ENCODE results near the gene BIRC6. TPM values are rescaled to one million over a fixed set of nuclear protein-coding genes. Genes with fewer than 3 reads are reported as not detected.

Gene BIRC6
- total RNA-seq, 1 donor from 2014 or later: 54.2 TPM

GRCh38 chr2:32376756-32377155 lies 19.9 kb downstream of the BIRC6 start:
- ATAC-seq: no peak

DNA sequence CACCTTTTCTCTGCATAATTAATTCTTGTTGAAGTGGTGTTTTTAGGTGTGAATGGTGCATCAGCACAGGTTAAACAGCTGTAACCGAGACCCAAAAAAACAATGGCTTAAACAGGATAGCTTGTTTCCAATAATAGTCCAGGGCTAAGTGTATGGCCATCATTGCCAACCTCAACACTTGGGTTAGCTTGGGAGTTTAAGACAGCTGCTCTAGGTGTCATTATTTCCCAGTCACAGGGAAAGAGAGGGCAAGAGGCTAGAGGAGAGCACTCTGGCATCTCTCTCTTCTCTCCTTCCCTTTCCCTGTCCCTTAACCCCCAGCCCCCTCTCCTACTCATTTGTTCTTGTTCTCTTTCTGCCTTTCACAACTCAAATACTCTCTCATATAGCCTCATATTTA lies 21.1 kb downstream of the BIRC6 start:
- ATAC-seq: no peak

DNA sequence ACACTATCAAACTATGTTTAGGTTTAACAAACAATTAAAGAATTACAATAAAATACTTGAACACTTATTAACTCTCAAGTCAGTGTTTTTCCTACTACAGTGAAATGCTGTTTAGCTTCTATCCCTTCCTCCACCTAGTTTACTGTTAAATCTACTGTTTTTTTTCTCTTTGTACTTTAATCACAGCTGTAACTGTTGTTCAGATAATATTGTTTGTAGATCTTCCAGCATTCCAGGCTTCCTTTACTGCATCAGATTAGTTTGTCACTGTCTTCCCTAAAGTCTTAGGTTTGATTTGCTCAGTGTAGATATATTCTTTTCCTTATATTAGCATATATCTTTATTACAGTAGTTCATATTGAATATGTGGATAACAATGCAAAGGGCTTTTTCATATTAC lies 22.5 kb downstream of the BIRC6 start:
- no peak for ATAC-seq

- no peak for ATAC-seq
These were observed 27.0 kb downstream of the BIRC6 start for GRCh38 chr2:32383858-32384257.

DNA sequence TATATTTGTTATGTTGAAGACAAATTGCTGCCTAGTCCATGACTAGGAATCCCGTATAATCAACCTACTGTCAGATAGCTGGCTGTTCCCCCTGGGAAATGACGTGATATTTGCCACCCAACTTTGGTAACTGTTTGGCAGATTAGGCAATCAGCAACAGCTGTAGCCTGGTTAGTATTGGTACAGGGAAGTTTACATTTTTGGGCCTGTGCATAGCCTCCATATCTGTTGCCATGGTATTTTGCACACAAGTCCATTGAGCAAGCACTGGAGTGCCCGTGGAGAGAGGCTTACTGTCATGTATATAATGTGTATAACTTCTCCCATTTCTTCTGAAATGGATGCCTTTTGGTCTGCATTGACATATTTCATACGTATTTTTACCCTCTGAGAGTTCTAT lies 27.7 kb downstream of the BIRC6 start:
- ATAC-seq: no peak

DNA sequence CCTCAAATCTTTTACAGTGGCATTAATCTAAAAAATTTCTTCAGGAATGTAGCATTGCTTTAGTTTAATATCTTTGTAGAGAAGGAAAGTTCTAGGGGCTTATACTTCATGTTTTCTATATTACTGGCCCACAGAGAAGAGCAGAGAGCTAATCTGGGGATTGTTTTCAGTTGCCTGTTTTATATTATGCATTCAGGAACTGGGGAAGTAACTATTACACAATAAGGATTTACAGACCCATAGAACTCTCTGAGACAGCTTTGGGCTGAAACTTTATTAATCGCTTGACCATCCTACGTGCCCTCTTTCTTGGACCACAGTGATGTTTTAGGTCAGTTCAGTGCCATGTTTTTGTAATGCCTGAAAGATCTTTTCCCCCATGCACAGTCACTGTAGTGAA lies 29.9 kb downstream of the BIRC6 start:
- no peak for ATAC-seq

- no peak for ATAC-seq
These were observed 42.4 kb downstream of the BIRC6 start for GRCh38 chr2:32399221-32399620.

DNA sequence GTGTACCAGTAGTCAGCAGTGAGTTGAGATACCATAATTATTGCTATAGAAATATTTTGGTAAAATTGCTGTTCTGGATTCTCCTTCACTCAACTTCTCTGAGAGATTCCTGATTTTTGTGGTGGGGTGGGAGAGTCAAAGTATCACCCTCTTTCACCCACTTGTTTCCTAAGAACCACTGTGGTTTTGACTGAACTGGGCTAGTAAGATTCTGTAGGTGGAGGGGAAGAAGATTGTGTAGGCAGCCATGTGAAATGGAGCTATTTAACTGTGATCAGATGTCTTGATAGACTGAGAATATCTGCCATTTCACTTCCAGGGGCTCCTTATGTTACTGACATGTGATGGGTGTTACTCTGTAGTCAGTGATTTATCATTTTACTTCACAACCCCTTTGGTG lies 45.3 kb downstream of the BIRC6 start:
- no peak for ATAC-seq

DNA sequence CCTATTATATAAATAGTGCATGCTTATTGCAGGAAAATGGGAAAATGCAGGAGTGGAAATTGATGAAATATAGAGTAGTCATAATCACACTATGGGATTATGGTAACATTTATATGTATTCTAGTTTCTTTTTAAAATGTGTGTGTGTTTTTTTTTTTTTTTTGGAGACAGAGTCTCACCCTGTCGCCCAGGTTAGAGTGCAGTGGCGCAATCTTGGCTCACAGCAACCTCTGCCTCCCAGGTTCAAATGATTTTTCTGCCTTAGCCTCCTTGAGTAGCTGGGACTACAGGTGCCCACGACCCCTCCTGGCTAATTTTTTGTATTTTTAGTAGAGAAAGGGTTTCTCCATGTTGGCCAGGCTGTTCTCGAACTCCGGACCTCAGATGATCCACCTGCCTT lies 47.0 kb downstream of the BIRC6 start:
- ATAC-seq: no peak

- ATAC-seq: no peak
These were observed 47.9 kb downstream of the BIRC6 start for GRCh38 chr2:32404691-32405090.

- ATAC-seq: no peak
These were observed 59.7 kb downstream of the BIRC6 start for GRCh38 chr2:32416519-32416918.

GRCh38 chr2:32417659-32418058 lies 60.8 kb downstream of the BIRC6 start:
- no peak for ATAC-seq

- ATAC-seq: no peak
These were observed 62.0 kb downstream of the BIRC6 start for GRCh38 chr2:32418778-32419177.

DNA sequence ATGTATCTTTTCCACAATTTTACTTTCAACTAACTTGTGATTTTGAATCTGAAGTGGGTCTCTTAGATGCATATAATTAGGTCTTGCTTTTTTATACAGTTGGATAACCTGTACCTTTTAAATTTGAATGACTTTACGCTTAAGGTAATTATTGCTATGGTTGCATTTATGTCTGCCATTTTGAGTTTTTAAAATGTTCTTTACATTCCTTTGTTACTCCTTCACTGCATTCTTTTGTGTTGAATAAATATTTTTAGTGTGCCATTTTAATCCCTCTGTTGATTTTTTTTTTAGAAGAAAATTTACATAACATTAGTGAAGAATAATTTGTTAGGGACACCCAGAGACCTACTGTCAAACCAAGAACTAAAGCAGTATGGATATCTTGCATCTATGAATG lies 65.3 kb downstream of the BIRC6 start:
- ATAC-seq: no peak

- no peak for ATAC-seq
These were observed 66.7 kb downstream of the BIRC6 start for GRCh38 chr2:32423536-32423935.

GRCh38 chr2:32424739-32425138 lies 67.9 kb downstream of the BIRC6 start:
- ATAC-seq: no peak

- no peak for ATAC-seq
These were observed 68.9 kb downstream of the BIRC6 start for GRCh38 chr2:32425719-32426141.

GRCh38 chr2:32427672-32428610 lies 71.1 kb downstream of the BIRC6 start:
- no peak for ATAC-seq

- ATAC-seq: no peak
These were observed 74.0 kb downstream of the BIRC6 start for GRCh38 chr2:32430804-32431203.

GRCh38 chr2:32436150-32436549 lies 79.3 kb downstream of the BIRC6 start:
- no peak for ATAC-seq

DNA sequence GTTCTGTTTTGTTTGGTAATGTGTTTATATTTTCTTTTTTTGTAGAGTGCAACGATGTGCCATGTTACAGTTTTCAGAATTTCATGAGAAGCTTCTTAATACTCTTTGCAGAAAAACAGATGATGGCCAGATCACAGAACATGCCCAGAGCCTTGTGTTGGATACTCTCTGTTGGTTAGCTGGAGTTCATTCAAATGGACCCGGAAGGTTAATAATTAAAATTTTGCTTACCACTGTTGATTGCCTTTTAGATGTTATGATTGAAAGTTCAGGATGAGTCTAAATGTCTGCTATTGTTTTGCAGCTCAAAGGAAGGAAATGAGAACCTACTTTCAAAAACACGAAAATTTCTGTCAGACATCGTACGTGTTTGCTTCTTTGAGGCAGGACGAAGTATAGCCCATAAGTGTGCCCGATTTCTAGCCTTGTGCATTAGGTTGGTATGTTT lies 85.2 kb downstream of the BIRC6 start:
- no peak for ATAC-seq

DNA sequence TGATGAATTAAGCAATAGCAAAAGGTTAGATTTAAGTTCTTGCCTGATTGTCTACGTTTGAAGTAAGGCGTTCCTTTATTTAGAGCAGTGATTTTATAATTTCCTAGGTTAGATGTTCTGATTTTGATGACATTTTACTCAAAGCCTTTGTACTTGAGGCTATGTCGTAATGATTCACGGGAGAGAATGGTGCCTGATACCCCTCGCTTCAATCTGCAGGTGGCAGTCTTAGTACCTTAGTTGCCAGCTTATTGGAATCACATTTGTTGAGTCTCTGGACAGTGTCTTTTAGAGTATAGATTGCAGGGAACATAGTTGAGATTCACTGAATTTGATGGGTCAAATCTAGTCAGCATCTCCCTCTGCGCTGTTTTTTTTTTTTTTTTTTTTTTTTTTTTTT lies 89.5 kb downstream of the BIRC6 start:
- no peak for ATAC-seq

DNA sequence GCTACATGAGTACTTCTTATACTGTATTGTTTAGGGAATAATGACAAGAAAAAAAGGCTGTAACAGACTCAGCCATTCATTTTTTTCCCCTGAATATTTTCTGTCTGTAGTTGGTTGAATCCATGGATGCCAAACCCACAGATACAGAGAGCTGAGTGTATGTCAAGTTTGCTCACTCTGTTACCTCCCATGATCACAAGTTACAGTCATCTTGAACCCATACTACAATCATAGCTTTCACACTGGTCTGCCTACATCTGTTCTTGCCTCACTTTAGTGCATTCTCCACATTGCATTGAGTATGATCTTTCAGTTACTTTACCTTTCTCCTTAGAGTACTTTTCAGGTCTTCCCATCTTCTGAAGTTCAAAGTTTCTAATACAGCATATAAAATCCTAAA lies 94.0 kb downstream of the BIRC6 start:
- ATAC-seq: no peak

DNA sequence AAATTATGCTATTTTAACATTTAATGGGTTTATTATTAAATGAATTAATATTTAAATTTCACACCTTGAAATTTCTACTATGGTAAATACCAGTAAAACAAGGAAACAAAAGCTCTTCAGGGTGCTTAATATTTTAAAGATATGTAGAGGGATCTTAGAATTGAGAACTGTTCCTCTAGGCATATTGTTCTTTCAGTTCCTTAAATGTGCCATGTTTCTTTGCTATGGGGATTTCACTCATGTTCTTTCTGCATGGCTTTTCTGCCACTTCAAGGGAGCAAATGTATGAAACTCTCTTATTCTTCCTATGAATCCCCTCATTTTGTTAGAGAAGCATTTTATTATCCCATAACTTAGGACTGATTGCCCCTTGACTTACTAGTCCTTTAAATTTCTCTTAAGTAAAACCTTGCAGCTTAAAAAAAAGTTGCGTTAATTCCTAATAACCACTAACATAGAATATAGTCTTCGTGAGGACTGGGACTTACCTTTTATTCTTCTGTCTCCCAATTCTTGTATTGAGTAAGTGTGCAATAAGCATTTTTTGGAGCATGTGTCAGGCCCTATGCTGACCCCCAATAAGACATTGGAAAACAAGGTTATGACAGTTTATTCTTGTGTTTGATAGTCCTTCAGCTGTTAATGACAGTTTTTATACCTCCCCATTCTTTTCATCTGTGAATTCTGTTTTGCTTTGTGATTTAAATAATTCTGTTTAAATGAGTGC lies 95.7 kb downstream of the BIRC6 start:
- no peak for ATAC-seq

All from esophagus mucosa (tissue), 1 donor.